ENCODE results near the gene TRIM69.

TRIM69 gene

DNA sequence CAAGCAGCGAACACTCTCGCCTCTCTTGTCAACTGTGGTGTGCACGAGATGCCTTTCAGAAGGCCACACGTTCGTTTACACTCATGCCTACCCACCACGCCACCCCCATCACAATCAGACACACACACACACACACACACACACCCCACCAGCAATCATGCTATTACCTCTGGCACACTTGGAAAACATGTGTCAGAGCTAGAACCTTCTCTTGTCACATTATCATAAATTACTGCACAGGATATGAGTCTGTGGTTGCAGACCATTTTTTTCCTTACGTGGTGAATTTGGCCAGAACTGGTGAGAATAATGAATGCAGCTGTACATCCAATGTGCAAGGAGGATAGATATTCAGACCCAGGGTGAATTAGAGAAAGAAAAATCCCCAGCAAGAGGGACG lies 52.4 kb downstream of the TRIM69 start:
- Histone ChIP-seq H3K27me3 (ENCODE audit: insufficient read depth, low read length) (peaks cover 5% of the 10 kb centered on the region), H3K36me3 (ENCODE audit: insufficient read depth, low read length) (no peaks in the 10 kb centered on the region), H3K4me1 (ENCODE audit: insufficient read depth, low read length) (peaks cover 4% of the 10 kb centered on the region), H2AFZ (ENCODE audit: low read depth, low read length) (no peak overlapping the region), H3K9me3 (ENCODE audit: low read length) (no peaks in the 10 kb centered on the region), H3K4me3 (ENCODE audit: low read length) (no peak overlapping the region)

DNA sequence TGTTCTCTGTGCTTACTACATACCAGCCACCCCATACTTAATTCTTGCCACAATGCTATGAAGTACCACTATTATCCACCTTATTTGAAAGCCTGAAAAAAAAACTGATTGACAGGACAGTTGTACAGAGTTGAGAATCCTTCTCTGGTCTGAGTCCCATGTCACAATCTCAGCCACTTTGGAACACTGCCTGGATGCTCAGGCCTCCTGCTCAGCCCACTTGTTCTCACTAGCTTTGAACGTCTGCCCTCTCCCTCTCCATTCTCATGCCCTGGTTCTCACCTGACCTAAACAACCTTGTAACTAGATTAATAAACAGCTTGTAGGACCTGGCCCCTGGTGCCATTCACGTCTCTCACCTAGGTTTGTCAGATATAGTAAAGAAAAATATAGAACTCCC lies 53.9 kb downstream of the TRIM69 start:
- Histone ChIP-seq H3K27me3 (ENCODE audit: insufficient read depth, low read length) (peaks cover 5% of the 10 kb centered on the region), H3K4me3 (ENCODE audit: low read length) (no peak overlapping the region), H3K4me1 (ENCODE audit: insufficient read depth, low read length) (no peaks in the 10 kb centered on the region), H3K36me3 (ENCODE audit: insufficient read depth, low read length) (no peaks in the 10 kb centered on the region), H3K9me3 (ENCODE audit: low read length) (no peaks in the 10 kb centered on the region), H2AFZ (ENCODE audit: low read depth, low read length) (no peak overlapping the region)

DNA sequence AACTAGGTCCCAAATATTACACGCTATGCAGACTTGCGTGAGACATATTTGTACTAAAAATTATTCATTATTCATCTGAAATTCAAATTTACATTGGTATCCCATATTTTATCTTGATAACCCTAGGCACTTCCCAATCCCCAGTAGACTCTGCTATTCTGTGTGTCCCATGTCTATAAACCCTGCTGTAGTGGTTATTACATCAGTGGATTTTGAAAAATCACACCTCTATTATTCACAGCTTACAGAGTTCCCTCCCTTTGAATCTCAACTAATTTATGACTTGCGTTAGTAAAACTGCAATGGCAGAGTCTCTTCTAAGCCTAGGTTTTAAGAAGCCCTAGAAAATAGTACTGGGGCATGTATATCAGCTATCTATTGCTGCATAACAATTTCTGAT lies 54.3 kb downstream of the TRIM69 start:
- Histone ChIP-seq H2AFZ (ENCODE audit: low read depth, low read length) (no peak overlapping the region), H3K4me1 (ENCODE audit: insufficient read depth, low read length) (no peaks in the 10 kb centered on the region), H3K4me3 (ENCODE audit: low read length) (no peak overlapping the region), H3K36me3 (ENCODE audit: insufficient read depth, low read length) (no peaks in the 10 kb centered on the region), H3K27me3 (ENCODE audit: insufficient read depth, low read length) (peaks cover 7% of the 10 kb centered on the region), H3K9me3 (ENCODE audit: low read length) (no peaks in the 10 kb centered on the region)

DNA sequence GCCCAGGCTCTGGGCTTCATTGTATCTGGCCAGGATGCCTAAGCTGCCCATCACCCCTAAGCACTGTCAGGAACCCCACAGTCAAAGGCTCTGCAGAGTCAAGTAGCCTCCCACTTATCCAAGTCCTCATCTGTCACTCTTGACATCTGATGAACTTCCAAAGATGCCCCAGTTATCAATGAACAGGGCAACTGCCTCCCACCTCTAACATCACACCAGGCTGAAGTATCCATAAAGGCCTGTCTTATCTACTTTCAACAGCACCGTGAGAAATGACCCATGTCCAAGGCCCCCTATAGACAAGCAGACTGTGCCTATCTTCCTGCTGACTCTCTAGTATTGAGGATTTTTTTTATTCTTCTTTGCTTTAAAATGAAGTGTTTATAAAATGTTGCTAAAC lies 56.4 kb downstream of the TRIM69 start:
- Histone ChIP-seq H3K4me1 (ENCODE audit: insufficient read depth, low read length) (no peaks in the 10 kb centered on the region), H3K4me3 (ENCODE audit: low read length) (no peak overlapping the region), H3K9me3 (ENCODE audit: low read length) (no peaks in the 10 kb centered on the region), H2AFZ (ENCODE audit: low read depth, low read length) (no peak overlapping the region), H3K36me3 (ENCODE audit: insufficient read depth, low read length) (no peaks in the 10 kb centered on the region), H3K27me3 (ENCODE audit: insufficient read depth, low read length) (peaks cover 2% of the 10 kb centered on the region)

DNA sequence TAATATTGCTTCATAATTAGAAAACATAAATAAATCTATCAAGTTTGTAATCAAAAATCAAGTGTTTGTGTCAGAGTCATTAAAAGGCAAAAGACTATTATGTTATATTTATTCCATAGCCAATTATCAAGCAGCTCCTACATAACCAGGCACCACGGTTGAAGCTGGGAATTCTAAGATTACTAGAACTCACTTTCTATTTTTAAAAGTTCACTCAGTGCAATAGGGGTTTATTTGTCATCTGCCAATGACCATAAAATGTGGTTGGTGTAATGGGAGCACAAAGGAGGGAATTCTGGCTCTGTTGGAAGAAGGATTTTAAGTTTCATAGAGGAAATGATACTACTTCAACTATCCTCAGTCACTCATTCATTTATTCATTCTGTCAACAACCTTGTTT lies 57.7 kb downstream of the TRIM69 start:
- Histone ChIP-seq H3K4me1 (ENCODE audit: insufficient read depth, low read length) (no peaks in the 10 kb centered on the region), H3K27me3 (ENCODE audit: insufficient read depth, low read length) (peaks cover 2% of the 10 kb centered on the region), H3K9me3 (ENCODE audit: low read length) (no peaks in the 10 kb centered on the region), H3K36me3 (ENCODE audit: insufficient read depth, low read length) (no peaks in the 10 kb centered on the region), H2AFZ (ENCODE audit: low read depth, low read length) (no peak overlapping the region), H3K4me3 (ENCODE audit: low read length) (no peak overlapping the region)

DNA sequence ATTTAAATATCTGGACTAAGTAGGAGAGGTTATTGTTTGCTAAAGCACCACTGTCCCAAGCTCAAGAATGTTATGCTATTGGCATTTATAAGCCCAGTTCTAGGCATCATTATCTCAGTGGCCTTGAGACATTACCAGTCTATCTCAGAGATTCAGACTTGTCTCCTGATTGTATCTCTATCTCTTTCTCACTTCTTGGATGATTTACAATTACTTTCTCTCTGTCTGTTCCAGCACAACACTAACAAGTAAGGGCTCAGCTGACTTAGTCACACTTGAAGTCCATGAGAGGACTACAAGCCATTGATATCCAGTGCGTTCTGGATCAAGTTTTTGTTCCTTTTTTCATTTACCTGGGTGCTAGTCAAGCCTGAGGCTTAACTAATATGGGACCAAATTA lies 60.2 kb downstream of the TRIM69 start:
- H3K9me3 ChIP-seq (ENCODE audit: low read length), result no peaks in the 10 kb centered on the region
- no peak overlapping the region for H2AFZ ChIP-seq (ENCODE audit: low read depth, low read length)
- no peaks in the 10 kb centered on the region for H3K36me3 ChIP-seq (ENCODE audit: insufficient read depth, low read length)
- peaks cover 2% of the 10 kb centered on the region for H3K27me3 ChIP-seq (ENCODE audit: insufficient read depth, low read length)
- no peak overlapping the region for H3K4me3 ChIP-seq (ENCODE audit: low read length)
- no peaks in the 10 kb centered on the region for H3K4me1 ChIP-seq (ENCODE audit: insufficient read depth, low read length)

DNA sequence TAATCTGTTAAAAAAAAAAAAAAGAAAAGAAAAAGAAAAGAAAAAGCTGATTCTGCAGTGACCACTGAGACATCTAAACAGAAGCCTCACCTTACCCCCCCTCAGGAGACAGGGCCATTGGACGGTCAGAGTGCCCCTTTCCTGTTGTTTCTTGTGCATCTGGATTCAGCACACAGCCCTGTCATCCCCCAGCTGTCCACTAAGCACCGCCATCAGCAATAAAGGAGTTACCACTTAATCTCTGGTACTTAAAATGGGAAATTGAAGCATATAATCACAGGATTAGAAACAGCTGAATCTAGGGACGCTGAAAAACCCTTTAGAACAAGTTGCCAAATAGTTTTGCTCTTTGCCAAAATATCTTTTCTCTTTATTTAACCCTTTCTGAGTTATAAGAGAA lies 62.5 kb downstream of the TRIM69 start:
- Histone ChIP-seq H3K36me3 (ENCODE audit: insufficient read depth, low read length) (no peaks in the 10 kb centered on the region), H3K4me3 (ENCODE audit: low read length) (no peak overlapping the region), H2AFZ (ENCODE audit: low read depth, low read length) (no peak overlapping the region)

DNA sequence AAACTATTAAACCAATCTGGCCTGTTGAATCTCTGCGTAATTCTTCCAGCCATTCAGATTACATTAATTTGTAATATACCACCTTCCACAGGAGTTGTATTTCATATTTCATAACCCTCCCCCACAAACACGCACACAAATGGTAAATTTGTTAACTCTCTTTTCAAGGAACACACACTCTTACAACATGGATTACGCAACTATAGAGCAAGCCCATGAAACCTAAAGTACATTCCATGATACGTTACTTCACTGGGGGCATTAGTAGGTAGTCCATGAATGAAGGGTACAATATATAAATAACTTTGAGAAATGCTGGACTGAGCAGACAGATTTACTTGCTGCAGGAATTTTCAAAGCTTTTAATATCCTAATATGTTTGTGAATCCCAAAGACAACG lies 65.0 kb downstream of the TRIM69 start:
- no peaks in the 10 kb centered on the region for H3K4me1 ChIP-seq (ENCODE audit: insufficient read depth, low read length)
- H2AFZ ChIP-seq (ENCODE audit: low read depth, low read length), result no peak overlapping the region
- no peaks in the 10 kb centered on the region for H3K9me3 ChIP-seq (ENCODE audit: low read length)
- H3K4me3 ChIP-seq (ENCODE audit: low read length), result no peak overlapping the region
- no peaks in the 10 kb centered on the region for H3K36me3 ChIP-seq (ENCODE audit: insufficient read depth, low read length)
- peaks cover 4% of the 10 kb centered on the region for H3K27me3 ChIP-seq (ENCODE audit: insufficient read depth, low read length)

More for the DNA sequence above, 62.5 kb downstream of the TRIM69 start:
- H3K4me1 ChIP-seq (ENCODE audit: insufficient read depth, low read length), result no peaks in the 10 kb centered on the region
- peaks cover 6% of the 10 kb centered on the region for H3K27me3 ChIP-seq (ENCODE audit: insufficient read depth, low read length)
- no peaks in the 10 kb centered on the region for H3K9me3 ChIP-seq (ENCODE audit: low read length)

DNA sequence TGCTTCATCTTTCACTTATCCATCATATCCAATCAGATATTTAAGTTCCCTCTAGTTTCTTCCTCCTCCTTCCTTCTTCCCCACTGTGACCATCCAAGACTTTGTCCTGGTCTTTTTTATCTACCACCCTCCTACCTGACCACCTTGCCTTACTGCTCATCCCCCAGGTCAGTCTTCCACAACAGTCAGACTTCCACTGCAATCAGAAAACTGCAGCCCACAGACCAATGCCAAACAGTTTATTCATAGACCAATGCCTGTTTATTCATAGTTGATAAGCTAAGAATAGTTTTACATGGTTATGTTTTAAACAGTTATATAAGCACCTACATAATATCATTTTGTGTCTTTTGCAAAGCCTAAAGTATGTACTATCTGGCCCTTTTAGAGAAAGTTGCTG lies 65.5 kb downstream of the TRIM69 start:
- no peaks in the 10 kb centered on the region for H3K4me1 ChIP-seq (ENCODE audit: insufficient read depth, low read length)
- H2AFZ ChIP-seq (ENCODE audit: low read depth, low read length), result no peak overlapping the region
- no peaks in the 10 kb centered on the region for H3K9me3 ChIP-seq (ENCODE audit: low read length)
- H3K4me3 ChIP-seq (ENCODE audit: low read length), result no peak overlapping the region
- H3K36me3 ChIP-seq (ENCODE audit: insufficient read depth, low read length), result no peaks in the 10 kb centered on the region
- H3K27me3 ChIP-seq (ENCODE audit: insufficient read depth, low read length), result peaks cover 4% of the 10 kb centered on the region

DNA sequence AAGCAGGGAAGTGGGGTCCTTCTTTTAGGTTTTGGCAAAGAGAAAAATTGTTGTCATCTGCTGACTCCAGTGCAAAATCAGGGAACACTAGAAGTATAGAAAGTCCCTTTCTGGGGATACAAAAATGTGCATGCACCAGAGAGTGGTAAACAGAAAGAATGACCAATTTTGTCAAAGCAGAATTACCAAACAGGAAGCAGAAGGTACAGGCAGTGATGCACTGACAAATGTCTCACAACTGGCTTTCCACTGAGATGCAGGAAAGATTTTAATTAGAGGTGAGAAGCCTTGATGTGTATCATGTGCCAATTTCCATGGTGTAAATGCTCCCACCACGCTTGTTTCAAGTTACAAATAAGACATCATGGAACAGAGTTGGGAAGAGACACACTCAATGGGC lies 66.0 kb downstream of the TRIM69 start:
- Histone ChIP-seq H3K9me3 (ENCODE audit: low read length) (no peaks in the 10 kb centered on the region), H3K27me3 (ENCODE audit: insufficient read depth, low read length) (peaks cover 4% of the 10 kb centered on the region), H3K4me3 (ENCODE audit: low read length) (no peak overlapping the region), H3K4me1 (ENCODE audit: insufficient read depth, low read length) (no peaks in the 10 kb centered on the region), H2AFZ (ENCODE audit: low read depth, low read length) (no peak overlapping the region), H3K36me3 (ENCODE audit: insufficient read depth, low read length) (no peaks in the 10 kb centered on the region)

DNA sequence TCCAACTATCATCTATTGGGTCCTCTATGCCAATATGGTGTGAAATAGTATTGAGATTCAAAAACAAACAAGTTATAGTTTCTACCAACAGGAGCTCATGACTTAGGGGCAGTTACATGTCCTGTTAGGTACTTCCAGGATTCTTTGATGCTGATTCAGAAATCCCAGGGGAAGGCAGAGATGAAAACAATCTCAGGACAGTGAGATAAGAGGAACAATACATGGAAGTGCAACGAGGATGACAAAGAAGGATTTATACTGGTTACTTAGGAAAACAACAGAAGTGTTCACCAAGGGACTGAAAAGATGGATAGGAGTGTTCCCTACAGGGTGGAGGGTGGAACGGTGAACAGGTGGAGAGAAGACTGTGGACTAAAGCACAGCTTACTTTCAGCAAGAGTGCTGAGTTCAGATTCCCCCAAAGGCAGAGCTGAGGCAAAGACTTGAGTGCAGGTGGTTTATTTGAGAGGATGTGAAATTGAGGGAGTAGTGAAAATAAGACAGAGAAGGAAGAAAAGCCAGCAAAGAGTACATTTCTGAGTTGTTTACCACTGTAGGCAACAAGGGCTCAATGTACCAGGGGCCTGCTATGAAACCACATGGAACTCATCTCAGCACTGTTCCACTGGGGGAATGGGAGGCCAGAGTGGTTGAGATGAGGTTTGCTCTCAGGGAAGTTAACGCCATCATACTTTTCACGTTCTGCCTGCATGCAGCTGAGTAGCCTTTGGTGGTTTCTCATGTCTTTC lies 68.1 kb downstream of the TRIM69 start:
- peaks cover 10% of the 10 kb centered on the region for H3K27me3 ChIP-seq (ENCODE audit: insufficient read depth, low read length)
- no peaks in the 10 kb centered on the region for H3K36me3 ChIP-seq (ENCODE audit: insufficient read depth, low read length)
- no peak overlapping the region for H3K4me3 ChIP-seq (ENCODE audit: low read length)
- H3K9me3 ChIP-seq (ENCODE audit: low read length), result no peaks in the 10 kb centered on the region
- no peak overlapping the region for H2AFZ ChIP-seq (ENCODE audit: low read depth, low read length)
- H3K4me1 ChIP-seq (ENCODE audit: insufficient read depth, low read length), result no peaks in the 10 kb centered on the region

DNA sequence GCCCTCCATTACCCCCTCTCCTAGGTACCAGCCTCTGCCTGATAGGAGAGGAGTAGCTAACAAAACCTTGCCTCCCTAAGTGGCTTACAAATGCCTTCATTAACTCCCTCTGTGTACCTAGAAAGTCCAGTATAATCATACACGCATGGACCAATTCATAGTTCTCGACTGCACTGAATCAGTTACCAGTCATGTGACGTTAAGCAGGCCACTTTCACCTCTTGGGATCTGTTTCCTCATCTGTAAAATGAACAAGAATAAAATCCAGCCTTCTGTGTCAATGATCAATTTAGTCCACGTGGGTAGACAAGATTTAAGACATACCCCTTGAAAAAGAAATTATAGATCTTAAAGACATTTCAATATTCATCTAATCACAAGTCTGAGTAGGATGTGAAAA lies 72.2 kb downstream of the TRIM69 start:
- Histone ChIP-seq H3K9me3 (ENCODE audit: low read length) (no peaks in the 10 kb centered on the region), H3K27me3 (ENCODE audit: insufficient read depth, low read length) (peaks cover 10% of the 10 kb centered on the region), H3K4me3 (ENCODE audit: low read length) (no peak overlapping the region), H2AFZ (ENCODE audit: low read depth, low read length) (no peak overlapping the region), H3K4me1 (ENCODE audit: insufficient read depth, low read length) (no peaks in the 10 kb centered on the region), H3K36me3 (ENCODE audit: insufficient read depth, low read length) (no peaks in the 10 kb centered on the region)

DNA sequence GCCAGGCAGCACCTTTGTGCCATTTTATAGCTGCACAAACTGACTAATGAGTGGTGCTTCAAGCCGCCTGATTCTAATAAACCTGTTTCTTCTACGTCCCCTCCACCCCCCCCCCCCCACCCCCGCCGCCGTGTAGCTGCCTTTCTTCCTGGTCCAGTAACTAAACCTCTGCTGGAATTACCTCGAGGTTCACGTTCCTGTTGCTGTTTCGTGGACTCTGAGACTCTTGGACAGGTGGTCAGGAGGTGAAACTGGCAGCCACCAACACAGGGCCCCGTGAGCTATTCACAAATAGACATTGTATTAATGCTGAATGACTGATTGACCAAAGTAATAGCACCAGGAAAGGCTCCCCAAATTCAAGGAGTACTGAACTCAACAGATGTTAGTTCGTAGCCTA lies 73.9 kb downstream of the TRIM69 start:
- no peaks in the 10 kb centered on the region for H3K9me3 ChIP-seq (ENCODE audit: low read length)
- H2AFZ ChIP-seq (ENCODE audit: low read depth, low read length), result no peak overlapping the region

DNA sequence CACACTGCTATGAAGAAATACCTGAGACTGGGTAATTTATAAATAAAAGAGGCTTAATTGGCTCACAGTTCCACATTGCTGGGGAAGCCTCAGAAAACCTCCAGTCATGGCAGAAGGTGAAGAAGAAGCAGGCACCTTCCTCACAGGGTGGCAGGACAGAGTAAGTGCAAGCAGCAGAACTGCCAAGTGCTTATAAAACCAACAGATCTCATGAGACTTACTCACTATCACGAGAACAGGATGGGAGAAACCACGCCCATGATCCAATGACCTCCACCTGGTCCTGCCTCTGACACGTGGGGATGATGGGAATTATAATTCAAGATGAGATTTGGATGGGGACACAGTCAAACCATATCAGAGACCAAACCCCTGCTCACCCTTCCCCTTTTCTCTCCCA lies 75.0 kb downstream of the TRIM69 start:
- peaks cover 13% of the 10 kb centered on the region for H3K27me3 ChIP-seq (ENCODE audit: insufficient read depth, low read length)
- H2AFZ ChIP-seq (ENCODE audit: low read depth, low read length), result no peak overlapping the region
- H3K9me3 ChIP-seq (ENCODE audit: low read length), result no peaks in the 10 kb centered on the region
- no peaks in the 10 kb centered on the region for H3K36me3 ChIP-seq (ENCODE audit: insufficient read depth, low read length)
- H3K4me1 ChIP-seq (ENCODE audit: insufficient read depth, low read length), result no peaks in the 10 kb centered on the region
- H3K4me3 ChIP-seq (ENCODE audit: low read length), result no peak overlapping the region

More for the DNA sequence above, 73.9 kb downstream of the TRIM69 start:
- no peak overlapping the region for H3K4me3 ChIP-seq (ENCODE audit: low read length)
- no peaks in the 10 kb centered on the region for H3K36me3 ChIP-seq (ENCODE audit: insufficient read depth, low read length)
- no peaks in the 10 kb centered on the region for H3K4me1 ChIP-seq (ENCODE audit: insufficient read depth, low read length)
- peaks cover 13% of the 10 kb centered on the region for H3K27me3 ChIP-seq (ENCODE audit: insufficient read depth, low read length)
